Stimulated activated CD4-positive, alpha-beta T cell treated with anti-CD3 and anti-CD28 coated beads, Interleukin-1b, Interleukin-23, amount 100 ng/mL, for 48 hours (primary cell): ENCODE measurements around the gene SLC35F6.
"Not testable (repeated sequence)": the region's sequence is repeated elsewhere in the genome, so short reads cannot be mapped to it uniquely, and the experiment has no call there.

Source experiments
- DNase-seq: peaks from one replicate; pipeline ENCODE4 v3.0.0-alpha.2; 2020

SLC35F6 gene

GRCh38 chr2:26786207-26787028 lies 22.3 kb downstream of the SLC35F6 start:
- DNase-seq = peak; percentile 25

- DNase-seq = no peak
Measured at GRCh38 chr2:26792720-26793119, 28.6 kb downstream of the SLC35F6 start.

- no peak for DNase-seq
Measured at GRCh38 chr2:26793518-26793917, 29.4 kb downstream of the SLC35F6 start.

GRCh38 chr2:26795135-26795534 lies 31.1 kb downstream of the SLC35F6 start:
- DNase-seq = not testable (repeated sequence)

- no peak for DNase-seq
Measured at GRCh38 chr2:26801328-26801727, 37.2 kb downstream of the SLC35F6 start.

- DNase-seq = no peak
Measured at GRCh38 chr2:26801796-26802195, 37.7 kb downstream of the SLC35F6 start.

GRCh38 chr2:26805241-26805676 lies 41.2 kb downstream of the SLC35F6 start:
- no peak for DNase-seq

- no peak for DNase-seq
Measured at GRCh38 chr2:26807788-26808460, 43.8 kb downstream of the SLC35F6 start.

GRCh38 chr2:26809211-26809610 lies 45.1 kb downstream of the SLC35F6 start:
- no peak for DNase-seq

GRCh38 chr2:26809876-26810577 lies 45.9 kb downstream of the SLC35F6 start:
- DNase-seq = no peak

GRCh38 chr2:26811261-26811660 lies 47.2 kb downstream of the SLC35F6 start:
- no peak for DNase-seq

- no peak for DNase-seq
Measured at GRCh38 chr2:26811791-26812694, 48.0 kb downstream of the SLC35F6 start.

GRCh38 chr2:26812731-26813130 lies 48.6 kb downstream of the SLC35F6 start:
- DNase-seq = no peak

GRCh38 chr2:26814072-26814765 lies 50.1 kb downstream of the SLC35F6 start:
- not testable (repeated sequence) for DNase-seq

GRCh38 chr2:26816893-26817292 lies 52.8 kb downstream of the SLC35F6 start:
- DNase-seq = no peak

GRCh38 chr2:26818255-26818654 lies 54.2 kb downstream of the SLC35F6 start:
- DNase-seq = no peak

GRCh38 chr2:26818972-26819371 lies 54.9 kb downstream of the SLC35F6 start:
- no peak for DNase-seq

GRCh38 chr2:26820932-26821331 lies 56.8 kb downstream of the SLC35F6 start:
- DNase-seq = no peak

- no peak for DNase-seq
Measured at GRCh38 chr2:26822877-26823276, 58.8 kb downstream of the SLC35F6 start.
